Measurements from ENCODE around the gene SAP25.

The SAP25 gene

DNA sequence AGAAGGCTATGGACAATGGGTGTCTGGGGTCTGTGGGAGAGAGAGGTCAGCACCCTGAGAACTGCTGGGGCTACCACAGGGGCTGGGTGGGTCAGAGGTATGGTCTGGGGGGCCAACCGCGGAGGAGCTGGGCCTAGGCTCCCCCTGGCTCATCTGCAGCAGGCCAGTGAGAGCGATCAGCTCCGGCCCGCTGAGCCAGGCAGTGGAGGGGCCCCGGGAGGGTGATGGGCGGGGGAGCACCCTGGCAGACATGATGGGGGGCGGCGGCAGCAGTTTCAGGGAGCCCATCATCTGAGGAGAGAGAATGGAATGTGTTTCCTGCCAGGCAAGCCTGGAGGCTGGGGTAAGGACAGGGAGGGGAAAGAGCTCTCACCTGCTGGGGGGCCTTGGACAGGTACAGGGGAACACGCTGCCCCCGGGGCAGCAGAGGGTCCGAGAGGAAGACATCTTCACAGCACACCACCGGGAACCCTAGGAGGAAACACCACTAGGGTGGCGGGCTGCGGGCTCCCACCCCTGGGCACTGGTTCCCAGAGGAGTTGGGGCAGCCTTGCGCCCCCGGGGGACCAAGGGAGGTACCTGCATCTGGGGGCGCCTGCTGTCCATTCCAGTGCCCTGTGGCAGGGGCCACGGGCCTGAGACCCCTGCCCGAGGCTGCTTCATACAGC, 1.3 kb downstream of the SAP25 start:
- TF ChIP-seq CTCF (conservative IDR thresholded peaks at IDR 0.05): no peak
- H3K27ac ChIP-seq: no peak overlapping the region

DNA sequence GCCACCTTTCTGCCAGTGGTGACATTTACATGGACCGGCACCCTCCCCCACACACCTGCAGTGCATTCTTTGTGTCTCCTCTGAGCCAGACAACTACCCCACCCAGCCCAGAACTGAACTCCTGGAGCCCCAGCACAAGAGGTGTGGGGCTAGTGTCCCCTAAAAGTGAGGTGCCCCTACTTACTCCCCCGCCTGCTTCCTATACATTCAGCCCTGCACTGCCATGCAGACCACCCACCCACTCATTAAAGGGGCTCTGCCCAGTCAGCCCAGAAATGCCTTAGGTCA, 1.9 kb downstream of the SAP25 start:
- no peak for TF ChIP-seq CTCF (conservative IDR thresholded peaks at IDR 0.05)
- H3K27ac ChIP-seq: no peak overlapping the region

- peak overlapping the region; percentile 75; the same call in 1 of the 2 replicates for H3K27ac ChIP-seq
- TF ChIP-seq CTCF (conservative IDR thresholded peaks at IDR 0.05): no peak
These were observed 2.5 kb downstream of the SAP25 start for GRCh38 chr7:100570954-100571828.

GRCh38 chr7:100568896-100569844, 4.5 kb downstream of the SAP25 start:
- H3K27ac ChIP-seq: peak overlapping the region; percentile 75
- TF ChIP-seq CTCF (conservative IDR thresholded peaks at IDR 0.05): peak; percentile 55

- peak overlapping the region; percentile 75; the same call in 1 of the 2 replicates for H3K27ac ChIP-seq
- no peak for TF ChIP-seq CTCF (conservative IDR thresholded peaks at IDR 0.05)
These were observed 5.4 kb downstream of the SAP25 start for GRCh38 chr7:100568176-100568895.

DNA sequence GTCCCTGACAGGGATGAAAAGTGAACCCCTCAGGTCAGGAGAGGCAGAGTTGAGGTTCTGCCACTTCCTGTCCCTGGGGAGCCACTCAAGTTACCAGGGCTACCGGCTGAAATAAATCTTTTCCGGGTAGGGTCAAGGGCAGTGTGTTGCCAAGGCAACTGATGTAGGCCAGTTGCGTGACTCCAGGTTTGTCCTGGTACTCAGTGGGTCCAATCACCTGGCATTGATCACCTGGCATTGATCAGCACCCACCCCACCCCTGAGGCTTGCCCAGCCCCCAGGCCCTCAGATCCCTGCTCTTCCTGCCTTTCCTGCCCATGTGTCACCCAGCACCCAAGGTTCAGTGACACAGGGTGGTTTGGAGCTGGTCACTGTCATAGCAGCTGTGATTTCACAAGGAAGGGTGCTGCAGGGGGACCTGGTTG, 5.9 kb downstream of the SAP25 start:
- peak overlapping the region; percentile 75; the same call in 1 of the 2 replicates for H3K27ac ChIP-seq

More for the DNA sequence above, 5.9 kb downstream of the SAP25 start:
- TF ChIP-seq CTCF (conservative IDR thresholded peaks at IDR 0.05): no peak

Data from VCaP (cell line).